ENCODE data around the gene TRIM52. TPM values are rescaled to one million over a fixed set of nuclear protein-coding genes. Genes with fewer than 3 reads are reported as not detected.

Gene TRIM52
- 8.8 and 12.9 TPM in 2 replicates for total RNA-seq

DNA sequence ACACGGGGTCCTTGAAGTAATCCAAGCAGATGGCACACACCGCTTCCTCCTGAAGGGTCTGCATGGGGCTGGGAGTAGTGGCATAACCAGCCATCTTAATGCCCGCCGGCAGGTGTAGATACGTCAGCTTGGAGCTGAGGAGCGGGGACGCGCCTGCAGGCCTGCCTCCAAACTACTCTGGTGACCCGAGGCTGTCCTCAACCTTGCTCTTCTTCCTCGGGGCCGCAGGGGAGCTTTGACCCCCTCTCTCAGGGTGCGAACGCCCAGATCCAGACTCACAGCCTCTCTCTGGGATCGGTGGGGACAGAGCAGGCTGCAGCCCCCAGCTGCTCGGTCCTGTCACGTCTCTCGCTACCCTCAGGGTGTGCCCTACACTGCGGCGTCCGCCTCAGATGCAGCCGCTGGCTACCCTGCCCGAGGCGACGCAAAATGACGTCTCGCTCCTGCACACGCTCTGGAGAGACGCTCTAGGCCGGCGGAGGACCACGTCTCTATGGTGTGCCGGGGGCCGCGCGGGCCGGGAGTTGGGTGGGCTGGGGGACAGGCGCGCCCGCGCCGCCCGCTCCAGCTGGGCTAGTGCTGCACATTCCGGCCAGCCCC is at the start of gene TRIM52:
Gene TRIM52 (minus strand): TSS at position 424 of the 600 bp plus-strand sequence. CDS start 330 bp downstream, at position 94.

DNA sequence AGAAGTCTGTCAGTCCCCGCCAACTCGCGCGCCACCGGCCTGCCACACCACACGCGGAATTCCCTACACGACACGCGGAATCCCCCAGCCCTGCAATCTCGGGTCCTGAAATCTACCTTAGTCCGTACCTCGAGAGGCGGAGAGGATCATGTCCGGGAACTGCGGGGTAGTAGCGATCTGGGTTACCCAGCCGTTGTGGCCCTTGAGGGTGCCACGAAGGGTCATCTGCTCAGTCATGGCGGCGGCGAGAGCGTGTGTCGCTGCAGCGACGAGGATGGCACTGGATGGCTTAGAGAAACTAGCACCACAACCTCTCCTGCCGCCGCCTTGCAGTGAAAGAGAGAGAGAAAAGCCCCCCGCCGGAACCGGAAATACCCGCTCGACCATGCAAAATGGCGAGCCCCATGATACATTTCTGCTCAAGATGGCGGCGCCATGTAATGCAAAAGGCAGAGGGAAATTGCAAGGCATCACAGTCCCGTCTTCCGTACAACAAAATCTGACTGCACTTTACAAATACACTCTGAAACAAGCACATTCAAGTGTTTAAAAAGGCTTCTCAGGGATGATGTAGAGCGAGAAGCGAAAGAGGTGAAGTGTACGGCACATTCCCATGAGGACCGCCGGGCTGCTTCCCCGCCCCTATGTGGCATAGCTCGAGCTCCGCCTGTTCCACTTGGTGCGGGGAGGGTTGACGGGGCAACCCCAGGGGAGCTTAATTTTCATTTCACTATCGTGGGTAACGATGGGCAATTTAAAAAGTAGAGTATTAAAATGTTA is 17.2 kb downstream of the TRIM52 start, which contains the start of gene RACK1:
Gene RACK1 (minus strand): TSS at position 343 of the 780 bp plus-strand sequence. CDS start 106 bp downstream, at position 237.

DNA sequence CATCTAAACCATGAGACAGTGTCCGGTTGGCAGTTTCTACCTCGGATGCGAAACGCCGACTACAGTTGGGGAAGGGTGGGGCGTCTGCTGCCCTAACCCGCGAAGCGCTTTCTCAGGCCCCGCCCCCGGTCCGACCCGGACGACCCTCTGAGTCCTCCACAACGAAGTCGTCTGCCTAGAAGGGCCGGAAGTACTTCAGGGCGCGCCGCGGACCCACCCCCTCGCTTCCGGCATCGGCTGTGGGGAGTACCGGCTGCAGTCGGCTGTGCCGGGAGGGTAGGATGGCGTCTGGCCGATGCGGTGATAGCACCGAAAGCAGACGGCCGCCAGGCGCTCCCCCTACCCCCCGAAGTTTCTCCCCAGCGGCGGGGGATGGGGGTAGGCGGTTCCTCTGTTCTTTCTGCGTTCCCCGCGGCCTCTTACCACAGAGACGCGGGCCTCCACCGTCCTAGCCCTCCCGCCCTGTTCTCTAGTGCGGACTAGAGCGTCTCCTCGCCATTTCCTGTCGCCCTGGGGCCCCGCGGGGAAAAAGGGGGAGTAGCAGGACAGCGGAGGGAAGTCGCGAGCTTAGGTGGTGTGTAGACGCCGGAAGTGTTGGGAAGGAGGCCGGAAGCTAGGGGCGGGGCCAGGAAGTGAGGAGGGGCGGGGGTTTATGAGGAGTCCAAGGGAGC is 37.8 kb downstream of the TRIM52 start, which contains the start of gene TRIM41:
Gene TRIM41 (plus strand): TSS at position 224 of the 671 bp plus-strand sequence. CDS start 719 bp downstream, outside the sequence.

Small RNAs within 50 kb of the gene (small RNA-seq; reads per million reads assigned to genes)
- gene MIR4638: not detected
- not detected for gene RNU6-705P
- gene SNORD95: not detected
- gene SNORD96A: not detected

Other genes starting within 250 kb of the TRIM52 start
- gene BTNL9, start 220.9 kb downstream of the TRIM52 start, total RNA-seq: 0.37 TPM in 1 of 2 replicates, not detected in the other
- gene OR2V1, start 130.0 kb downstream of the TRIM52 start, total RNA-seq: not detected in 2 replicates
- not detected in 2 replicates for gene OR2V2, start 113.6 kb downstream of the TRIM52 start, total RNA-seq
- gene TRIM7, start 55.9 kb downstream of the TRIM52 start, total RNA-seq: 10.3 and 13.5 TPM in 2 replicates
- 9.9 and 14.5 TPM in 2 replicates for gene TRIM41, start 37.9 kb downstream of the TRIM52 start, total RNA-seq
- gene RACK1, start 17.2 kb downstream of the TRIM52 start, total RNA-seq: 4,244 and 5,733 TPM in 2 replicates
- 0.37 and 0.39 TPM in 2 replicates for gene OR4F3, start 106.1 kb upstream of the TRIM52 start, total RNA-seq